Activated CD4-positive, alpha-beta T cell treated with anti-CD3 and anti-CD28 coated beads for 36 hours (primary cell): Measurements from ENCODE around the gene HMCN2. TPM values are rescaled to one million over a fixed set of nuclear protein-coding genes. Genes with fewer than 3 reads are reported as not detected.

ENCODE experiments used
- ATAC-seq: fragments of 200-7000 bp; cut with Tn5 transposase; one replicate; pipeline ENCODE4 v1.10.0; 2021; ENCODE audit warnings: mild to moderate bottlenecking, moderate library complexity
- CTCF ChIA-PET: fragments of 350-600 bp; sonication (Branson Sonifier 250); formaldehyde crosslinking; loops from one replicate; lab custom pipeline; 2021; ENCODE audit warnings: antibody characterized with exemption; lab: Charles Lee
- POLR2A ChIA-PET: fragments of 350-600 bp; sonication (Branson Sonifier 250); formaldehyde crosslinking; loops from one replicate; lab custom pipeline; 2021; ENCODE audit warnings: antibody characterized with exemption, inconsistent platforms; lab: Charles Lee
- DNase-seq: peaks from one replicate; pipeline ENCODE4 v3.0.0-alpha.2; 2020
- H3K27ac Mint-ChIP-seq: one replicate; pipeline ENCODE4 v1.8.0; 2021; ENCODE audit warnings: mixed read lengths
- H3K27me3 Mint-ChIP-seq: one replicate; pipeline ENCODE4 v1.8.0; 2021; ENCODE audit warnings: mixed read lengths
- H3K36me3 Mint-ChIP-seq: one replicate; pipeline ENCODE4 v1.8.0; 2021; ENCODE audit warnings: low read depth, mixed read lengths
- H3K4me1 Mint-ChIP-seq: one replicate; pipeline ENCODE4 v1.8.0; 2021; ENCODE audit warnings: mixed read lengths
- H3K4me3 Mint-ChIP-seq: one replicate; pipeline ENCODE4 v1.8.0; 2021; ENCODE audit warnings: mild to moderate bottlenecking, moderate library complexity, mixed read lengths
- H3K9me3 Mint-ChIP-seq: one replicate; pipeline ENCODE4 v1.8.0; 2021; ENCODE audit warnings: low read depth, mixed read lengths
- intact Hi-C, 2 experiments: fragments of 100-400 bp; cut with DNase I in 1 of 2; cut with micrococcal nuclease in 1 of 2; formaldehyde crosslinking; loops; one replicate each; pipeline versions ENCODE4 v1.14.2 to v1.15.1; 2022 to 2024; cut with DNase I, micrococcal nuclease
- total RNA-seq, 2 experiments: library from RNA; stranded (reverse); gene quantifications; one replicate each; pipeline ENCODE4 v1.2.3, GENCODE V29; 2021

The HMCN2 gene
- total RNA-seq, 2 experiments from 2014 or later = 0.05 TPM

DNA sequence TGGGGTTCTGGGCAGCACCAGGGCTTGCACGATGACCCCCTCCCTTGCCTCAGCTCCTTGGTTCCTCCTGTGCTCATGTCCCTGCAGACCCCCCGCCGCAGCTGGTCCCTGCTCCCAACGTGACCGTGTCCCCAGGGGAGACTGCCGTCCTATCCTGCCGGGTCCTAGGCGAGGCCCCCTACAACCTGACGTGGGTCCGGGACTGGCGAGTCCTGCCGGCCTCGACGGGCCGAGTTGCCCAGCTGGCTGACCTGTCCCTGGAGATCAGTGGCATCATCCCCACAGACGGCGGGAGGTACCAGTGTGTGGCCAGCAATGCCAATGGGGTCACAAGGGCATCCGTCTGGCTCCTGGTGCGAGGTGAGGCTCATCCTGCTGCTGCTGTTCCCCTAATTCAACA, 39.1 kb downstream of the HMCN2 start:
- Mint-ChIP-seq H3K27ac (no peak overlapping the region), H3K4me3 (no peak overlapping the region), H3K4me1 (no peaks in the 10 kb centered on the region), H3K9me3 (no peaks in the 10 kb centered on the region), H3K36me3 (no peaks in the 10 kb centered on the region), H3K27me3 (peaks cover 2% of the 10 kb centered on the region)
- CTCF ChIA-PET = no interaction called here
- DNase-seq (no peak), ATAC-seq (no peak)
- POLR2A ChIA-PET = no interaction called here
- intact Hi-C loops = no loop called here

- Mint-ChIP-seq H3K4me3 (no peak overlapping the region), H3K27me3 (peaks cover 2% of the 10 kb centered on the region), H3K9me3 (no peaks in the 10 kb centered on the region), H3K4me1 (no peaks in the 10 kb centered on the region), H3K27ac (no peak overlapping the region), H3K36me3 (no peaks in the 10 kb centered on the region)
- ATAC-seq (no peak), DNase-seq (no peak)
- intact Hi-C loops = no loop called here
- ChIA-PET POLR2A (no interaction called here), CTCF (interaction anchor here (0.6 kb wide), 1 partner anchor 421 kb away, joined by 3 read pairs; no protein-coding TSS in a partner anchor)
These were observed 39.8 kb downstream of the HMCN2 start for GRCh38 chr9:130305381-130305780.

- Mint-ChIP-seq H3K9me3 (no peaks in the 10 kb centered on the region), H3K27ac (no peak overlapping the region), H3K4me3 (no peak overlapping the region), H3K27me3 (peaks cover 2% of the 10 kb centered on the region), H3K36me3 (no peaks in the 10 kb centered on the region), H3K4me1 (no peaks in the 10 kb centered on the region)
- ATAC-seq (no peak), DNase-seq (peak; percentile 18)
- intact Hi-C loops = no loop called here
- CTCF ChIA-PET = interaction anchor here (0.7 kb wide), 1 partner anchor 49 kb away, joined by 4 read pairs; no protein-coding TSS in a partner anchor
- POLR2A ChIA-PET = no interaction called here
These were observed 41.5 kb downstream of the HMCN2 start for GRCh38 chr9:130306823-130307666.

DNA sequence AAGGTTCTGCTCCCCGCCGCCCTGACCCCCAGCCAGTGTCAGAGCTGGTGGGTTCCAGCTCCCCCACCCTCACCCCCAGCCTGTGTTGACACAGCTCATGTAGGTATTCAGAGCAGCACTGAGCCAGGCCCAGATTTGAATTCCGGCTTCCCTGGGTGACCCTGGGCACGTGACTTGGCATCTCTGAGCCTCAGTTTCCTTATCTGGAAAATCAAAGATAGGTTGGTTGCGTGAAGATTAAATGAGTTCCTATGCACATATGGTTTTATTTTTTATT, 42.0 kb downstream of the HMCN2 start:
- H3K4me1 Mint-ChIP-seq = no peaks in the 10 kb centered on the region
- no peak overlapping the region for H3K4me3 Mint-ChIP-seq
- ChIA-PET POLR2A (no interaction called here), CTCF (interaction anchor here (0.7 kb wide), 1 partner anchor 49 kb away, joined by 4 read pairs; no protein-coding TSS in a partner anchor)
- no peaks in the 10 kb centered on the region for H3K36me3 Mint-ChIP-seq
- DNase-seq (no peak), ATAC-seq (no peak)
- intact Hi-C loops = no loop called here
- H3K27ac Mint-ChIP-seq = no peak overlapping the region
- peaks cover 2% of the 10 kb centered on the region for H3K27me3 Mint-ChIP-seq
- H3K9me3 Mint-ChIP-seq = no peaks in the 10 kb centered on the region

- intact Hi-C loops = no loop called here
- no peak for DNase-seq
- Mint-ChIP-seq H3K27ac (no peak overlapping the region), H3K4me3 (no peak overlapping the region), H3K4me1 (no peaks in the 10 kb centered on the region), H3K36me3 (no peaks in the 10 kb centered on the region), H3K9me3 (no peaks in the 10 kb centered on the region), H3K27me3 (peaks cover 2% of the 10 kb centered on the region)
- ChIA-PET CTCF (interaction anchor here (0.7 kb wide), 1 partner anchor 50 kb away, joined by 4 read pairs; no protein-coding TSS in a partner anchor), POLR2A (no interaction called here)
- no peak for ATAC-seq
These were observed 42.6 kb downstream of the HMCN2 start for GRCh38 chr9:130308081-130308571.

DNA sequence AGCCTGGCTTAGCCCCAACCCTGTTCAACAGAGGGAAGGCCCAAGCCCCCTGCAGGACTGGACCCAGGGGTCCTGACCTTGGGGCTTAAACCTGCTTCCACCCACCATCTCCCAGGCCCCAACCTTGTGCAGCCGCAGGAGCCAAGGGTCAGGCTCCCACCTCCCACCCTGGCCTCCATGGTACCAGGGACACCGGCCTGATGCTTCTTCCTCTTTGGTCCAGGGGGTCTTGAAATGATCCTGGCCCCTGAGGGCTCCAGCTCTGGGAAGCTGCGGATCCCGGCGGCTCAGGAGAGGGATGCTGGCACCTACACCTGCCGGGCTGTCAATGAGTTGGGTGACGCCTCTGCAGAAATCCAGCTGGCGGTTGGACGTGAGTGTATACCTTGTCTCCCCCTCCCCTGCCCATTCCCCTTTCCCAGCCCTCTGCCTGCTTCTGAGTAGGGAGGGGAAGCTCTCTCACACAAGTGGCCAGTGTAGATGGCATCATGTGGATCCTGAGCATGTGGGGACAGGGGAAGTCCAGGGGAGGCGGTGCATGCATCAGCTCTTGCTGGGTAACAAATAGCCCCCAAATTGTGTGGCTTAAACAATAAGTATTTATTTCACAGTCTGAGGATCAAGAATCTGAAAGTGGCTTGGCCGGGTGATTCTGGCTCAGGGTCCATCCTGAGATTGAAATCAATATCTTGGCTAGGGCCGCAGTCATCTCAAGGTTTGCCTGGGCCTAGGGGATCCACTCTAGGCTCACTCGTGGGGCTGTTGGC, 44.3 kb downstream of the HMCN2 start:
- ChIA-PET CTCF (no interaction called here), POLR2A (no interaction called here)
- Mint-ChIP-seq H3K4me1 (no peaks in the 10 kb centered on the region), H3K4me3 (no peak overlapping the region), H3K9me3 (no peaks in the 10 kb centered on the region), H3K27me3 (peaks cover 2% of the 10 kb centered on the region), H3K27ac (no peak overlapping the region), H3K36me3 (no peaks in the 10 kb centered on the region)
- ATAC-seq = no peak
- DNase-seq = no peak
- intact Hi-C loops = no loop called here

DNA sequence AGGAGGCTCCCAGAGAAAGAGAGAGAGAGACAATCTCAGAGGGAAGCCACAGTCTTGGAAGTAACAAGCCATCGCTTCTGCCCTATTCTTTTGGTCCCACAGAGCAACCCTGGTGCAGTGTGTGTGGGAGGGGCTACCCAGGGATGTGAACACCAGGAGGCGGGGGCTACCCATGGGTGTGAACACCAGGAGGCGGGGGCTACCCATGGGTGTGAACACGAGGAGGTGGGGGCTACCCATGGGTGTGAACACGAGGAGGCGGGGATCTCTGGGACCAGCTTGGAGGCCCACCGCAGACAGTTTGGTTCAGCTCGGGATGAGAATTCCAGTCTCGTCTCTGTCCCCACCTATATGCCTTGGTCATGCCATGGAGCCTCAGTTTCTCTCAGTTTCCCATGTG, 44.9 kb downstream of the HMCN2 start:
- DNase-seq (no peak), ATAC-seq (no peak)
- POLR2A ChIA-PET = no interaction called here
- Mint-ChIP-seq H3K4me1 (no peaks in the 10 kb centered on the region), H3K4me3 (no peak overlapping the region), H3K27me3 (peaks cover 2% of the 10 kb centered on the region), H3K27ac (no peak overlapping the region), H3K36me3 (no peaks in the 10 kb centered on the region), H3K9me3 (no peaks in the 10 kb centered on the region)
- CTCF ChIA-PET = no interaction called here
- intact Hi-C loops = no loop called here

GRCh38 chr9:130311003-130311402, 45.4 kb downstream of the HMCN2 start:
- no peaks in the 10 kb centered on the region for H3K4me1 Mint-ChIP-seq
- intact Hi-C loops = no loop called here
- DNase-seq = no peak
- no peak overlapping the region for H3K27ac Mint-ChIP-seq
- H3K36me3 Mint-ChIP-seq = no peaks in the 10 kb centered on the region
- H3K27me3 Mint-ChIP-seq = peaks cover 2% of the 10 kb centered on the region
- no peak overlapping the region for H3K4me3 Mint-ChIP-seq
- CTCF ChIA-PET = no interaction called here
- POLR2A ChIA-PET = no interaction called here
- ATAC-seq = no peak
- no peaks in the 10 kb centered on the region for H3K9me3 Mint-ChIP-seq

GRCh38 chr9:130311408-130312140, 46.0 kb downstream of the HMCN2 start:
- H3K36me3 Mint-ChIP-seq = no peaks in the 10 kb centered on the region
- peaks cover 2% of the 10 kb centered on the region for H3K27me3 Mint-ChIP-seq
- DNase-seq (no peak), ATAC-seq (no peak)
- CTCF ChIA-PET = no interaction called here
- H3K4me1 Mint-ChIP-seq = no peaks in the 10 kb centered on the region
- no peak overlapping the region for H3K27ac Mint-ChIP-seq
- H3K9me3 Mint-ChIP-seq = no peaks in the 10 kb centered on the region
- POLR2A ChIA-PET = no interaction called here
- H3K4me3 Mint-ChIP-seq = no peak overlapping the region
- intact Hi-C loops = no loop called here

DNA sequence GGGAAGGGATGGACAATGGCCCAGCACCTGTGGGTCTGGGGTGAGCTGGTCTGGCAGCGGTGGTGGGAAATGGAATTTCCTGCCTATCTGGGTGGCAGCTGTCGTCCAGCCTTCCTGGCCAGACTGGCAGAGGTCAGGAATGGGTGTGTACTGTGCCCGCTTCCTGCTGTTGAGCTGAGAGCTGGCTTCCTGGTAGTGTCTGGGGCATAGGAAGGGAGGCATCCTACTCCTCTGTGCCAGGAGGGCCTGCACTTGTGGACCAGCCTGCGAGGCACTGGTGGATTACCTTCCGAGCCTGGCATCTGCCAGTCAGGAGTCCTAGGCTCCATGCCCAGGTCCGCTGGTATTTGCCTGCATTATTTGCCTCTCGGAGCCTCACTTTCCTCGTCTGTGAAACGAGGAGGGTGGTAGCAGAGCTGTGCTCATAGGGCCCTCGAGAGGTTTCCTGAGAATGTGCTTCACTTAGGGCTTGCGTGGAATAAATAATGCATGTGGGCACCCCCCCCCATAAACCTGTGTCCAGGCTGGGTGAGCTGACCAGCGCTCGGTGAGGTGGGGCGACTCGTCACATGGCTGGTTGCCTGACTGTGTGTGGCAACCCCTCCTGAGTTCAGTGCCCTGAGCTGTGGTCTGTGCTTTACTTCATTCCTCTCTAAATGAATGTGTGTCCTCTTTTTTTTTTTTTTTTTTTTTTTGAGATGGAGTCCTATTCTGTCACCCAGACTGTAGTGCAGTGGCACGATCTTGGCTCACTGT, 47.7 kb downstream of the HMCN2 start:
- intact Hi-C loops = no loop called here
- DNase-seq (no peak), ATAC-seq (no peak)
- ChIA-PET CTCF (no interaction called here), POLR2A (no interaction called here)
- H3K4me3 Mint-ChIP-seq = no peak overlapping the region
- H3K27ac Mint-ChIP-seq = no peak overlapping the region
- H3K36me3 Mint-ChIP-seq = no peaks in the 10 kb centered on the region
- H3K27me3 Mint-ChIP-seq = peaks cover 6% of the 10 kb centered on the region
- no peaks in the 10 kb centered on the region for H3K9me3 Mint-ChIP-seq
- H3K4me1 Mint-ChIP-seq = no peaks in the 10 kb centered on the region
